GM13976 (cell line): ENCODE measurements around the gene COX10.

Experiments
- DNase-seq: peaks from one replicate; pipeline ENCODE4 v3.0.0; 2012; ENCODE audit warnings: low spot score
- in situ Hi-C: fragments of 300-500 bp; cut with MboI; formaldehyde crosslinking; loops from one replicate; pipeline ENCODE4 v1.12.0; 2022; ENCODE audit warnings: low sequenced_read_pairs, mixed read lengths, inconsistent platforms; ENCODE audit not compliant: unreplicated experiment
- TF ChIP-seq, protein P1 (sequence below): IDR thresholded peaks from 2 replicates; pipeline ENCODE4 v1.5.1; 2012; ENCODE audit warnings: borderline replicate concordance, mild to moderate bottlenecking; ENCODE audit not compliant: insufficient read depth; ENCODE audit errors: extremely low read depth, missing control alignments, control extremely low read depth

The COX10 gene

DNA sequence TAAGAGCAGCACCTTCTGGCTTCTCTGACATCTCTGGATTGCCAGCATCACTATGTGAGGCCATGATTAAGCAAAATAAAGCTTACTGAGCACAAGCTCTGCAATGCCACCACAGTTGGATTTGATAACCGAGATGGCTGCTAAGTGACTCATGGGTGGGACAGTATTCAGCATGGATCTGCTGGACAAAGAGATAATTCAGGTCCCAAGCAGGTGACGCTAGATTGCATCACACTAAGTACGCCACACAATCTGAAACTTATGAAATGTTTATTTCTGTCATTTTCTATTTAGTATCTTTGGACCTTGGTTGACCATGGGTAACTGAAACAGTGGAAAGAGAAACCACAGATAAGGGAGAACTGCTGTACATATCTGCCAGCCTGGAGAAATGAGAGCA is 139.9 kb downstream of the COX10 start:
- in situ Hi-C loops = no loop called here
- DNase-seq = no peak
- TF ChIP-seq, protein P1, sequence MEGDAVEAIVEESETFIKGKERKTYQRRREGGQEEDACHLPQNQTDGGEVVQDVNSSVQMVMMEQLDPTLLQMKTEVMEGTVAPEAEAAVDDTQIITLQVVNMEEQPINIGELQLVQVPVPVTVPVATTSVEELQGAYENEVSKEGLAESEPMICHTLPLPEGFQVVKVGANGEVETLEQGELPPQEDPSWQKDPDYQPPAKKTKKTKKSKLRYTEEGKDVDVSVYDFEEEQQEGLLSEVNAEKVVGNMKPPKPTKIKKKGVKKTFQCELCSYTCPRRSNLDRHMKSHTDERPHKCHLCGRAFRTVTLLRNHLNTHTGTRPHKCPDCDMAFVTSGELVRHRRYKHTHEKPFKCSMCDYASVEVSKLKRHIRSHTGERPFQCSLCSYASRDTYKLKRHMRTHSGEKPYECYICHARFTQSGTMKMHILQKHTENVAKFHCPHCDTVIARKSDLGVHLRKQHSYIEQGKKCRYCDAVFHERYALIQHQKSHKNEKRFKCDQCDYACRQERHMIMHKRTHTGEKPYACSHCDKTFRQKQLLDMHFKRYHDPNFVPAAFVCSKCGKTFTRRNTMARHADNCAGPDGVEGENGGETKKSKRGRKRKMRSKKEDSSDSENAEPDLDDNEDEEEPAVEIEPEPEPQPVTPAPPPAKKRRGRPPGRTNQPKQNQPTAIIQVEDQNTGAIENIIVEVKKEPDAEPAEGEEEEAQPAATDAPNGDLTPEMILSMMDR = no peak

DNA sequence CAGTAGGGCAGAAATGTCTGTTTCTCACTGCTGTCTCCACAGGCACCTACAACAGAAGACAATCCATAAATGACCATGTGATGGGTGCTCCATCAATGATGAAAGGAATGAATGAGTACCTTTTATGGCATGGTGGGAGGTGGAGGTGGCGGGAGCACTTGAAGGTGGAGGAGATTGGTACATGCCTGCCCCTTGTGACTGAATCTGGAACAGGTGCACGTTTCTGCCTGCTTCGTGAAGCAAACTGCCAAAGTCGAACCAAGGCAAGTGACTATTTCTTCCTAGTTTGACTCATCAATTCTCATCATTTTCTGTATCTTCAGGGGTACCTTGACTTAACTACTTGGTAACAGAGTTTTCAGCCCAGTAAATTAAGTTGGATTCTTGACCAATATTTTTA is 141.9 kb downstream of the COX10 start:
- in situ Hi-C loops = no loop called here
- TF ChIP-seq, protein P1 = no peak
- no peak for DNase-seq

- DNase-seq = peak; percentile 51
- in situ Hi-C loops = no loop called here
- TF ChIP-seq, protein P1 = no peak
Measured at GRCh38 chr17:14211801-14212200, 142.5 kb downstream of the COX10 start.

- TF ChIP-seq, protein P1 = no peak
- DNase-seq = no peak
- in situ Hi-C loops = no loop called here
Measured at GRCh38 chr17:14212401-14212800, 143.1 kb downstream of the COX10 start.

- in situ Hi-C loops = no loop called here
- no peak for DNase-seq
- TF ChIP-seq, protein P1 = no peak
Measured at GRCh38 chr17:14214271-14214670, 145.0 kb downstream of the COX10 start.

GRCh38 chr17:14222611-14223010 is 153.3 kb downstream of the COX10 start:
- TF ChIP-seq, protein P1 = no peak
- DNase-seq = no peak
- in situ Hi-C loops = no loop called here
